ENCODE measurements around the gene HEPACAM. TPM values are rescaled to one million over a fixed set of nuclear protein-coding genes. Genes with fewer than 3 reads are reported as not detected.
"Not testable (repeated sequence)": the region's sequence is repeated elsewhere in the genome, so short reads cannot be mapped to it uniquely, and the experiment has no call there.

Gene HEPACAM
- total and polyA plus RNA-seq, 3 donors from 2014 or later: 0.24 to 0.75 (median 0.25) TPM

DNA sequence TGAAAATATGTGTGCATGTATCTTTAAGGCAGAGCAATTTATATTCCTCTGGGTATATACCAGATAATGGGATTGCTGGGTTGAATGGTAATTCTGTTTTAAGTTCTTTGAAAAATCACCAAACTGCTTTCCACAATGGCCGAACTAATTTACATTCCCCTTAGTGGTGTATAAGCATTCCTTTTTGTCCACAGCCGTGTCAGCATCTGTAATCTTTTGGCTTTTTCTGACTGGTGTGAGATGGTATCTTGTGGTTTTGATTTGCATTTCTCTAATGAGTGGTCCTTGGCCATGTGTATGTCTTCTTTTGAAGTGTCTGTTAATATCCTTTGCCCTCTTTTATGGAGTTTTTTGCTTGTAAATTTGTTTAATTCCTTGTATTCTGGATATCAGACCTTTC lies 42.5 kb upstream of the HEPACAM start:
- Histone ChIP-seq H3K4me3 (no peak overlapping the region), H3K4me1 (no peaks in the 10 kb centered on the region), H3K9me3 (no peaks in the 10 kb centered on the region), H3K27ac (no peak overlapping the region), H3K36me3 (ENCODE audit: low read depth, missing control alignments) (no peaks in the 10 kb centered on the region), H3K27me3 (no peaks in the 10 kb centered on the region)
- intact Hi-C loops (cut with DNase I; ENCODE audit: low total_unique reads): no loop called here
- 88 to 97% methylated on average over 2 of the region's 2 CpGs for WGBS, 2 donors
- DNase-seq: no peak
- TF ChIP-seq POLR2A (IDR thresholded peaks at IDR 0.05) (no peak), CTCF (IDR thresholded peaks at IDR 0.05) (no peak)

GRCh38 chr11:124977006-124977405 lies 41.2 kb upstream of the HEPACAM start:
- no peak for DNase-seq
- H3K36me3 ChIP-seq (ENCODE audit: low read depth, missing control alignments): no peaks in the 10 kb centered on the region
- intact Hi-C loops (cut with DNase I; ENCODE audit: low total_unique reads): no loop called here
- no peaks in the 10 kb centered on the region for H3K4me1 ChIP-seq
- TF ChIP-seq POLR2A (IDR thresholded peaks at IDR 0.05) (no peak), CTCF (IDR thresholded peaks at IDR 0.05) (no peak)
- no peaks in the 10 kb centered on the region for H3K9me3 ChIP-seq
- WGBS, 2 donors: 79 to 84% methylated on average over 2 of the region's 2 CpGs
- no peaks in the 10 kb centered on the region for H3K27me3 ChIP-seq
- no peak overlapping the region for H3K27ac ChIP-seq
- H3K4me3 ChIP-seq: no peak overlapping the region

DNA sequence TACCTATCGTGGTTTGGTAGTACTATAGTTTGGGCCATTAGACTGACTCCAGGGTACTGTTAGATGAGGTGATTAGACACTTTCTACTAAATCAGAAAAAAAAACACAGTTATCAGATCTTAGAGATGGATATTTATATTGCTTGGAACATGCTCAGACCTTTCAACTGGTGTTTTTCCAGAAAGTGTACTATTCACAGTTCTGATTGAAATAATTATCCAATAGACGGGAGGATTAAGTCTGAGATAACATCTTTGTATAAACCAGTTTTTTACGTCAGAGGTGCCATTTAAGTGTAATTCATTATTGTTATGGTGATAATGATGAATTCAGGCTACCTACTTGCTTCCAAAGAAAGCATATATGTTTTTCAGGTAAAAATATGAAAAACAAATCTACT lies 40.7 kb upstream of the HEPACAM start:
- WGBS, 2 donors: 91 to 93% methylated on average over 3 of the region's 3 CpGs
- no peak for DNase-seq
- intact Hi-C loops (cut with DNase I; ENCODE audit: low total_unique reads): no loop called here
- H3K36me3 ChIP-seq (ENCODE audit: low read depth, missing control alignments): no peaks in the 10 kb centered on the region
- TF ChIP-seq POLR2A (IDR thresholded peaks at IDR 0.05) (no peak), CTCF (IDR thresholded peaks at IDR 0.05) (no peak)
- H3K4me3 ChIP-seq: no peak overlapping the region
- H3K9me3 ChIP-seq: no peaks in the 10 kb centered on the region
- H3K27ac ChIP-seq: no peak overlapping the region
- H3K4me1 ChIP-seq: no peaks in the 10 kb centered on the region
- H3K27me3 ChIP-seq: no peaks in the 10 kb centered on the region

- DNase-seq: no peak
- Histone ChIP-seq H3K4me1 (no peaks in the 10 kb centered on the region), H3K9me3 (no peaks in the 10 kb centered on the region), H3K4me3 (no peak overlapping the region), H3K36me3 (ENCODE audit: low read depth, missing control alignments) (no peaks in the 10 kb centered on the region), H3K27ac (no peak overlapping the region), H3K27me3 (no peaks in the 10 kb centered on the region)
- TF ChIP-seq POLR2A (IDR thresholded peaks at IDR 0.05) (no peak), CTCF (IDR thresholded peaks at IDR 0.05) (no peak)
- WGBS, 2 donors: 94 to 95% methylated on average over 2 of the region's 2 CpGs
- intact Hi-C loops (cut with DNase I; ENCODE audit: low total_unique reads): no loop called here
These were observed 36.0 kb upstream of the HEPACAM start for GRCh38 chr11:124971810-124972209.

DNA sequence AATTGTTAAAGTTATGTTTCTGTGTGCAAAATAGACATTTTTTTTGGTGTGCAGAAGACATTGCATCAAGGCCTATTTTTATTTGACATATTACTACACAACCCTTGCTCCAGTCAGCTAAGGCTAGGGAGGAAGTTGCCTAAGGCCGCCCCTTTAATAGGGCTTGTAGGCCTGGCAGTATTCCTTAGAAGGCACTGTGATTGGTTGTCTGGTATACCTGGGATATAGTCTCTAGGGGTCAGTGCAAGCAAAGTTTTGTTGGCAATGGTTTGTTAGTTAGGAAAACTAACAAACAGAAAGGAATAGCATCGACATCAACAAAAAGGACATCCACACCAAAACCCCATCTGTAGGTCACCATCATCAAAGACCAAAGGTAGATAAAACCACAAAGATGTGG lies 35.1 kb upstream of the HEPACAM start:
- intact Hi-C loops (cut with DNase I; ENCODE audit: low total_unique reads): no loop called here
- no peak for DNase-seq
- no peaks in the 10 kb centered on the region for H3K4me1 ChIP-seq
- no peaks in the 10 kb centered on the region for H3K9me3 ChIP-seq
- H3K4me3 ChIP-seq: no peak overlapping the region
- no peak for TF ChIP-seq CTCF (IDR thresholded peaks at IDR 0.05)
- TF ChIP-seq POLR2A (IDR thresholded peaks at IDR 0.05): no peak
- H3K27ac ChIP-seq: no peak overlapping the region
- H3K36me3 ChIP-seq (ENCODE audit: low read depth, missing control alignments): no peaks in the 10 kb centered on the region
- WGBS, 2 donors: 65 to 85% methylated on average over 2 of the region's 2 CpGs
- no peaks in the 10 kb centered on the region for H3K27me3 ChIP-seq

- 76 to 94% methylated on average over 3 to 13 of the region's 13 CpGs for WGBS, 2 donors
- H3K27ac ChIP-seq; H3K4me1 ChIP-seq; H3K4me3 ChIP-seq; H3K27me3 ChIP-seq; H3K36me3 ChIP-seq (ENCODE audit: low read depth, missing control alignments); DNase-seq; H3K9me3 ChIP-seq; intact Hi-C loops (cut with DNase I; ENCODE audit: low total_unique reads): not testable (repeated sequence)
These were observed 32.4 kb upstream of the HEPACAM start for GRCh38 chr11:124968197-124968596.
